NT2/D1 (cell line): ENCODE data around the gene GGTA1.

Experiments
- SUZ12 ChIP-seq: IDR thresholded peaks from 2 replicates; pipeline ENCODE4 v1.6.1; 2011; ENCODE audit not compliant: insufficient read length, insufficient read depth; ENCODE audit errors: extremely low read depth
- YY1 ChIP-seq: IDR thresholded peaks from 2 replicates; pipeline ENCODE4 v1.6.1; 2011; ENCODE audit not compliant: insufficient read length, insufficient read depth
- ZNF274 ChIP-seq: IDR thresholded peaks from 2 replicates; pipeline ENCODE4 v1.6.1; 2011; ENCODE audit warnings: mild to moderate bottlenecking, low read depth, low read length

GRCh38 chr9:121528642-121529041 is 29.0 kb upstream of the GGTA1 start:
- no peak for TF ChIP-seq YY1
- no peak for TF ChIP-seq SUZ12
- TF ChIP-seq ZNF274 = no peak
